ENCODE measurements around the gene INPP4A. TPM values are rescaled to one million over a fixed set of nuclear protein-coding genes. Genes with fewer than 3 reads are reported as not detected.

Gene INPP4A
- total and polyA plus RNA-seq, 10 of the 15 experiments (the other 5 are each of a cell fraction or from before 2014, with no cell fraction given), result 4.7 to 62.3 (median 36.9) TPM

DNA sequence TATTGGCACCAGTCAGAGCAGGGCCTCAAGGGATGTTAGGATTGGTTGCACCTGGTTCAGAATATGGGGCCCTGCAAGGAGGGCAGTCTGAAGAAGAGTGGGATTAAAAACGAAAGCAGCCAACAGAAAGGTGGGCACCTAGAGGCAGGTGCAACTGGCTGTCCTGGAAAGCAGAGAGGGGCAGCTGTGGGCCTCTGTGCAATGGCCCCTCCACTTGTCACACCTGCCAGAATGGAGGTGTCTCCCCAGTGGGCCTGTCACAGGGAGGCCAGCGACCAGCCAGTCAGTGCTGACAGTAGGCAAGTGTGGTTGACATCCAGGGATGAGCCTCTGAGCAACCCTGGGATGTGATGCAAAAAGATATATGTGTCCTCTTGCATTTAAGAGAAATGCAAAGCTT, 37.7 kb downstream of the INPP4A start (continued):
- TF ChIP-seq RCOR1 (conservative IDR thresholded peaks at IDR 0.05; ENCODE audit: low read depth, low read length), result no peak
- peak; percentile 12 for TF ChIP-seq IKZF1 (conservative IDR thresholded peaks at IDR 0.05)
- TF ChIP-seq SIN3A (IDR thresholded peaks at IDR 0.05; ENCODE audit: low read depth, low read length), result no peak
- TF ChIP-seq USF2 (IDR thresholded peaks at IDR 0.05; ENCODE audit: borderline replicate concordance, low read depth, low read length), result no peak
- no peak for TF ChIP-seq CHD1 (IDR thresholded peaks at IDR 0.05; ENCODE audit: low read depth, low read length)
- no peak for TF ChIP-seq SUPT20H (IDR thresholded peaks at IDR 0.05; ENCODE audit: borderline replicate concordance, control insufficient read depth, low read depth, low read length)
- no peak for TF ChIP-seq ZNF24 (IDR thresholded peaks at IDR 0.05)
- peak; percentile 53; the same call in 1 of the 2 replicates for TF ChIP-seq TCF12 (IDR thresholded peaks at IDR 0.05; ENCODE audit: low read depth, low read length)
- no peak for TF ChIP-seq NKRF (conservative IDR thresholded peaks at IDR 0.05)
- TF ChIP-seq MEF2B (IDR thresholded peaks at IDR 0.05; ENCODE audit: partially characterized antibody, poor library complexity, severe bottlenecking), result no peak
- no peak for TF ChIP-seq HSF1 (IDR thresholded peaks at IDR 0.05; ENCODE audit: low read depth, low read length)
- TF ChIP-seq BACH1 (IDR thresholded peaks at IDR 0.05; ENCODE audit: borderline replicate concordance), result no peak
- no peak for TF ChIP-seq ZNF592 (IDR thresholded peaks at IDR 0.05)
- no peak for TF ChIP-seq RAD21 (IDR thresholded peaks at IDR 0.05; ENCODE audit: insufficient read depth, low read depth, low read length)
- no peak for TF ChIP-seq HDAC2 (IDR thresholded peaks at IDR 0.05)
- TF ChIP-seq NFXL1 (IDR thresholded peaks at IDR 0.05; ENCODE audit: borderline replicate concordance), result no peak
- TF ChIP-seq RUNX3 (IDR thresholded peaks at IDR 0.05; ENCODE audit: low read length), result no peak; the same call in 1 of the 2 replicates
- TF ChIP-seq, protein P1, sequence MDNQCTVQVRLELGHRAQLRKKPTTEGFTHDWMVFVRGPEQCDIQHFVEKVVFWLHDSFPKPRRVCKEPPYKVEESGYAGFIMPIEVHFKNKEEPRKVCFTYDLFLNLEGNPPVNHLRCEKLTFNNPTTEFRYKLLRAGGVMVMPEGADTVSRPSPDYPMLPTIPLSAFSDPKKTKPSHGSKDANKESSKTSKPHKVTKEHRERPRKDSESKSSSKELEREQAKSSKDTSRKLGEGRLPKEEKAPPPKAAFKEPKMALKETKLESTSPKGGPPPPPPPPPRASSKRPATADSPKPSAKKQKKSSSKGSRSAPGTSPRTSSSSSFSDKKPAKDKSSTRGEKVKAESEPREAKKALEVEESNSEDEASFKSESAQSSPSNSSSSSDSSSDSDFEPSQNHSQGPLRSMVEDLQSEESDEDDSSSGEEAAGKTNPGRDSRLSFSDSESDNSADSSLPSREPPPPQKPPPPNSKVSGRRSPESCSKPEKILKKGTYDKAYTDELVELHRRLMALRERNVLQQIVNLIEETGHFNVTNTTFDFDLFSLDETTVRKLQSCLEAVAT (IDR thresholded peaks at IDR 0.05), result no peak
- TF ChIP-seq WRNIP1 (IDR thresholded peaks at IDR 0.05; ENCODE audit: borderline replicate concordance, low read depth, low read length), result no peak
- no peak for TF ChIP-seq CEBPB (IDR thresholded peaks at IDR 0.05; ENCODE audit: borderline replicate concordance in 1 of 2, low read depth in 2 of 2, low read length in 2 of 2)
- no peak for TF ChIP-seq RELA (IDR thresholded peaks at IDR 0.05; ENCODE audit: borderline replicate concordance, partially characterized antibody)
- TF ChIP-seq NFYB (IDR thresholded peaks at IDR 0.05; ENCODE audit: insufficient read depth, low read depth, low read length), result no peak

All from GM12878 (cell line).